Trophoblast cell (in vitro differentiated cells and primary cell): ENCODE data around the gene LRCH1.
A peak's percentile ranks its signal among the peaks of the same experiment; 100 is the strongest.

Experiments
- DNase-seq, 2 donors: peaks; one replicate each; pipeline ENCODE4 v3.0.0-alpha.2; 2016
- H2AFZ ChIP-seq: 2 replicates; pipeline ENCODE4 v1.6.1; 2013; ENCODE audit warnings: low read length, moderate library complexity, mild to moderate bottlenecking; ENCODE audit not compliant: insufficient read depth, poor library complexity
- H2AK5ac ChIP-seq: 2 replicates; pipeline ENCODE4 v1.6.1; 2013; ENCODE audit warnings: mild to moderate bottlenecking, low read length
- H2BK120ac ChIP-seq: 2 replicates; pipeline ENCODE4 v1.6.1; 2013; ENCODE audit warnings: low read length, mild to moderate bottlenecking, moderate library complexity; ENCODE audit not compliant: insufficient read depth, poor library complexity
- H2BK12ac ChIP-seq: 2 replicates; pipeline ENCODE4 v1.6.1; 2013; ENCODE audit warnings: mild to moderate bottlenecking, low read length, moderate library complexity
- H2BK5ac ChIP-seq: 2 replicates; pipeline ENCODE4 v1.6.1; 2013; ENCODE audit warnings: low read length, low read depth, moderate library complexity, mild to moderate bottlenecking; ENCODE audit not compliant: poor library complexity
- H3K14ac ChIP-seq: 2 replicates; pipeline ENCODE4 v1.6.1; 2013; ENCODE audit warnings: mild to moderate bottlenecking, low read length
- H3K18ac ChIP-seq: 2 replicates; pipeline ENCODE4 v1.6.1; 2013; ENCODE audit warnings: mild to moderate bottlenecking, low read length
- H3K23ac ChIP-seq: 2 replicates; pipeline ENCODE4 v1.6.1; 2013; ENCODE audit warnings: low read length
- H3K27ac ChIP-seq: 2 replicates; pipeline ENCODE4 v1.5.1; 2013; ENCODE audit warnings: low read depth, mild to moderate bottlenecking, inconsistent platforms, low read length, moderate library complexity
- H3K27me3 ChIP-seq: 2 replicates; pipeline ENCODE4 v1.6.1; 2013; ENCODE audit warnings: inconsistent platforms, mild to moderate bottlenecking, low read length, moderate library complexity; ENCODE audit not compliant: insufficient read depth
- H3K36me3 ChIP-seq, 2 experiments: 1 replicate in 1 of 2; 2 replicates in 1 of 2; pipeline ENCODE4 v1.6.1; 2013; ENCODE audit warnings: low read length in 2 of 2, mild to moderate bottlenecking in 2 of 2, moderate library complexity in 1 of 2; ENCODE audit not compliant: insufficient read depth in 2 of 2, control insufficient read depth in 1 of 2
- H3K4ac ChIP-seq: 2 replicates; pipeline ENCODE4 v1.6.1; 2013; ENCODE audit warnings: low read depth, mild to moderate bottlenecking, low read length, moderate library complexity
- H3K4me1 ChIP-seq, 2 experiments: 1 replicate in 1 of 2; 2 replicates in 1 of 2; pipeline ENCODE4 v1.6.1; 2013; ENCODE audit warnings: low read length in 2 of 2, mild to moderate bottlenecking in 2 of 2, moderate library complexity in 1 of 2; ENCODE audit not compliant: insufficient read depth in 2 of 2, control insufficient read depth in 1 of 2
- H3K4me2 ChIP-seq: 2 replicates; pipeline ENCODE4 v1.6.1; 2013; ENCODE audit warnings: inconsistent platforms, mild to moderate bottlenecking, low read length, moderate library complexity
- H3K4me3 ChIP-seq: 2 replicates; pipeline ENCODE4 v1.5.1; 2013; ENCODE audit warnings: mild to moderate bottlenecking, low read depth, low read length, inconsistent platforms
- H3K79me1 ChIP-seq: one replicate; pipeline ENCODE4 v1.6.1; 2013; ENCODE audit warnings: low read length
- H3K79me2 ChIP-seq: 2 replicates; pipeline ENCODE4 v1.6.1; 2013; ENCODE audit warnings: low read length, mild to moderate bottlenecking; ENCODE audit not compliant: control insufficient read depth, insufficient read depth, poor library complexity
- H3K9ac ChIP-seq: 2 replicates; pipeline ENCODE4 v1.6.1; 2013; ENCODE audit warnings: mild to moderate bottlenecking, low read length
- H3K9me3 ChIP-seq: 2 replicates; pipeline ENCODE4 v1.6.1; 2013; ENCODE audit warnings: low read depth, mild to moderate bottlenecking, control low read depth, inconsistent platforms, low read length; ENCODE audit not compliant: insufficient read depth
- H4K12ac ChIP-seq: 2 replicates; pipeline ENCODE4 v1.6.1; 2013; ENCODE audit warnings: low read depth, mild to moderate bottlenecking, low read length, moderate library complexity
- H4K8ac ChIP-seq: 2 replicates; pipeline ENCODE4 v1.6.1; 2013; ENCODE audit warnings: low read depth, mild to moderate bottlenecking, low read length, moderate library complexity
- H4K91ac ChIP-seq: one replicate; pipeline ENCODE4 v1.6.1; 2013; ENCODE audit warnings: low read depth, mild to moderate bottlenecking, low read length, moderate library complexity
- WGBS: extraction: QIAGEN DNeasy Blood & Tissue Kit; methylation state at CpG from one replicate; pipeline ENCODE4 v1.1.7; 2013; ENCODE audit warnings: missing lambda C conversion rate; ENCODE audit not compliant: insufficient read length, insufficient coverage; ENCODE audit errors: extremely low coverage; 5-methylcytosine and 5-hydroxymethylcytosine counted together

Gene LRCH1

DNA sequence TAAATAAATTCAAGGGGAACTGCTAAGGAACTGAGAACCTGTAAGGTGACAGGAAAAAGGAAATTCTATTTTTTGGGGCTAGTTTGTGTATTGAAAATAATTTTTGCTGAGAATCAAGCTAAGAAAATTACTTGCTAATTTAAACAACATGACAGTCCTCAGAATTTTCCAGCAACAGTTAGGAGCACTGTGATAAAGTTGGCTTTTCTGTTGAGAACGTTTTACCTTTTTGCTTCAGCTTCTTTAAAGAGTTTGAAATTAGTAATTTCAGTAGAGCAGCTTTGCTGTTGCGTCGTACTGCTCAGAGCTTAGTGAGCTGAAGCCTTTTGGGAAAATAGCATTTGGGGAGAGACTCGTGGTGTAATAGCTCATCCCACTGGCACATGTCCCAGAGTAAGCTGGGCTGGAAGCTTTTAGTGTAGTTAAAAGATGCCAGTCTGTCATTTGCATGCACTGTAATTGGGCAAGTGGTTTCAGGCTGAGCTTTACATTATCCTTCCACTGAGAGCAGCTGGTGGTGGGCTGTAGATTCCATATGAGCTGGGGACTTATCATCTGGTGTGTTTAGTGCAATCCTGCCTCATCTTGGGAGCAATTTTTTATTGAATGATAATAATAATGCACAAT lies 69.8 kb downstream of the LRCH1 start:
- Histone ChIP-seq H3K4me1 (peaks cover 12 to 13% of the 10 kb centered on the region in 2 experiments), H4K91ac (no peak overlapping the region), H3K4ac (peak overlapping the region; percentile 99), H2AFZ (no peak overlapping the region), H3K9ac (no peak overlapping the region), H4K12ac (no peak overlapping the region), H3K36me3 (no peaks in the 10 kb centered on the region), H3K27ac (no peak overlapping the region), H3K27me3 (no peaks in the 10 kb centered on the region), H2AK5ac (no peak overlapping the region), H3K14ac (no peak overlapping the region), H2BK12ac (no peak overlapping the region), H3K4me2 (no peak overlapping the region), H3K79me1 (no peaks in the 10 kb centered on the region), H2BK5ac (no peak overlapping the region), H3K23ac (no peak overlapping the region), H4K8ac (no peak overlapping the region), H3K9me3 (no peaks in the 10 kb centered on the region), H2BK120ac (no peak overlapping the region), H3K79me2 (peaks cover 15% of the 10 kb centered on the region), H3K4me3 (no peak overlapping the region), H3K18ac (no peak overlapping the region)
- no peak for DNase-seq
- no CpG with 5 or more reads among the region's 4 CpGs for WGBS

DNA sequence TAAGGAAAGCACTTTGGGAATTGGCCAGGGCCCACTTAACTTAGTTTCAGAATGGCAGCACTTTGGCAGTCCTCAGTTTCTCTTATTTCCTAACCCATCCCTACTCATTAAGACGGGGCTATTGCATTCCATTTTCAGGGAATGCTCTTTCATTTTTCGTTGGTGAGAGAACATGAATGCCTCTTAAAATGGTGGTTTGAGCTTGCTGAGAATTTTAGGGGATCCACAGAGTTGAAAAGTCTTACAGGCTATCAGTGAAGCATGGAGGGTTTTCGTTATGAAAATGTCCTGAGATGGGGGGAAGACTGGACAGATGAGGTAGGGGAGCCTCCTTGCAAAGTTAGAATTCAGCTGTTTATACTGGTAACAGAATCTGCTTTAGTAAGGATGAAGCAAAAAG lies 71.4 kb downstream of the LRCH1 start:
- WGBS = no CpG with 5 or more reads among the region's 3 CpGs
- no peak overlapping the region for H4K12ac ChIP-seq
- no peak overlapping the region for H2AK5ac ChIP-seq
- H3K36me3 ChIP-seq = no peaks in the 10 kb centered on the region
- no peaks in the 10 kb centered on the region for H3K27me3 ChIP-seq
- no peaks in the 10 kb centered on the region for H3K9me3 ChIP-seq
- no peak overlapping the region for H2BK120ac ChIP-seq
- peaks cover 14 to 17% of the 10 kb centered on the region in 2 experiments for H3K4me1 ChIP-seq
- DNase-seq = no peak
- H3K4me3 ChIP-seq = no peak overlapping the region
- no peak overlapping the region for H3K23ac ChIP-seq
- peak overlapping the region; percentile 58 for H3K4ac ChIP-seq
- peaks cover 15% of the 10 kb centered on the region for H3K79me2 ChIP-seq
- H3K9ac ChIP-seq = no peak overlapping the region
- H4K91ac ChIP-seq = no peak overlapping the region
- H3K4me2 ChIP-seq = no peak overlapping the region
- H2AFZ ChIP-seq = no peak overlapping the region
- H3K14ac ChIP-seq = no peak overlapping the region
- no peak overlapping the region for H2BK12ac ChIP-seq
- no peak overlapping the region for H4K8ac ChIP-seq
- H3K79me1 ChIP-seq = peaks cover 1% of the 10 kb centered on the region
- H2BK5ac ChIP-seq = no peak overlapping the region
- no peak overlapping the region for H3K18ac ChIP-seq
- no peak overlapping the region for H3K27ac ChIP-seq

DNA sequence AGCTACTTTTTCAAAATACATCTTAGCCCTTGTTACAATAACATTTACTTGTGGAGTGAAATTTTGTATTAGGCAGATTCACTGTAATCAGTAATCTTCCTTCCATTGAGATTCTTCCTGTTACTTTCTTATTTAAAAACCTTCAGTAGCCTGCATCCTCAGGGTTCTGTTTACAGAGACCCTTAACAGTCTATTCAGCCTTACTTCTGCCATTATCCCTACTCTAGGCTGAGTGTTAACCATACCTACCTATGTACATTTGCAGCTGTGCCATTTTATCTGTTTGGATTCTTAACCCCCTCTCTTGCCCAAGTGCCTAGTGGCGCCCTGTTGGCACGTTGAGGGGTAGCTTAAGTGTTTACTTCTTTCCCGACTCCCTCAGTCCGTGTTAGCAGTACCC lies 71.9 kb downstream of the LRCH1 start:
- no peak overlapping the region for H2AK5ac ChIP-seq
- no peak overlapping the region for H3K14ac ChIP-seq
- no peak overlapping the region for H4K8ac ChIP-seq
- H3K27ac ChIP-seq = no peak overlapping the region
- H3K4me3 ChIP-seq = no peak overlapping the region
- H3K36me3 ChIP-seq = no peaks in the 10 kb centered on the region
- H2BK12ac ChIP-seq = peak overlapping the region; percentile 8
- no peak overlapping the region for H2BK120ac ChIP-seq
- peaks cover 19 to 20% of the 10 kb centered on the region in 2 experiments for H3K4me1 ChIP-seq
- H4K91ac ChIP-seq = no peak overlapping the region
- no peaks in the 10 kb centered on the region for H3K27me3 ChIP-seq
- peak overlapping the region; percentile 92 for H3K4ac ChIP-seq
- H3K79me1 ChIP-seq = peaks cover 6% of the 10 kb centered on the region
- no peak overlapping the region for H2AFZ ChIP-seq
- no peak overlapping the region for H3K9ac ChIP-seq
- no peaks in the 10 kb centered on the region for H3K9me3 ChIP-seq
- H3K18ac ChIP-seq = no peak overlapping the region
- H3K79me2 ChIP-seq = peaks cover 18% of the 10 kb centered on the region
- no peak overlapping the region for H4K12ac ChIP-seq
- DNase-seq = no peak
- no CpG with 5 or more reads among the region's 4 CpGs for WGBS
- no peak overlapping the region for H3K23ac ChIP-seq
- no peak overlapping the region for H3K4me2 ChIP-seq
- H2BK5ac ChIP-seq = no peak overlapping the region

DNA sequence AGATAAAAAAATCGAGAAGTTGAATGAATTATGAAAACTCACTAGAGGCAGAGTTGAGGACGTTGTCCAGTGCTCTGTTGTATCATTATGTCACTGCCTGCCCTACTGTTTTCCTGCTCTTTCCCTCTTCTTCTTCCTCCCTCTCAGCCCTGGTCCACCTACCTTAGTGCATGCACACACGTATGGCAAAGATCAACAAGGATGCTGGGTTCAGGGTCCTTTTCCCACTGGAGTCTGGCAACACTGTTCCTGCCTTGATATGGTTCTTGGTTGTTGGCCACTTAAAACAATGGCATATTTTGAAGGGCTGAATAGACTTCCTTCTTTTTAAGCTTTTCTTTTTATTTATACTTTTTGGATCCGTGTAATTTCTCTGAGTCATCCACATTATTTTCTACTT lies 74.5 kb downstream of the LRCH1 start:
- peak overlapping the region; percentile 29 for H2BK12ac ChIP-seq
- DNase-seq = no peak
- H3K9me3 ChIP-seq = no peaks in the 10 kb centered on the region
- peak overlapping the region; percentile 22 for H3K18ac ChIP-seq
- H4K12ac ChIP-seq = no peak overlapping the region
- H2AK5ac ChIP-seq = no peak overlapping the region
- no peak overlapping the region for H3K23ac ChIP-seq
- peaks cover 15% of the 10 kb centered on the region for H3K79me2 ChIP-seq
- peaks cover 14 to 20% of the 10 kb centered on the region in 2 experiments for H3K4me1 ChIP-seq
- peak overlapping the region; percentile 6 for H3K4ac ChIP-seq
- WGBS = no CpG with 5 or more reads among the region's 4 CpGs
- H3K9ac ChIP-seq = no peak overlapping the region
- no peak overlapping the region for H3K4me3 ChIP-seq
- no peak overlapping the region for H2BK5ac ChIP-seq
- H3K79me1 ChIP-seq = peaks cover 9% of the 10 kb centered on the region
- H4K8ac ChIP-seq = no peak overlapping the region
- H2BK120ac ChIP-seq = no peak overlapping the region
- H3K4me2 ChIP-seq = no peak overlapping the region
- no peak overlapping the region for H4K91ac ChIP-seq
- no peaks in the 10 kb centered on the region for H3K27me3 ChIP-seq
- H3K36me3 ChIP-seq = no peaks in the 10 kb centered on the region
- H2AFZ ChIP-seq = no peak overlapping the region
- H3K14ac ChIP-seq = no peak overlapping the region
- H3K27ac ChIP-seq = no peak overlapping the region
